Measurements from ENCODE around the gene VWC2L.

VWC2L gene

GRCh38 chr2:214410918-214411554 lies at the start of gene VWC2L:
TSS of gene VWC2L (plus strand) at chr2:214411054. CDS start at chr2:214414194, 3,140 bp downstream.
- DNase-seq = peak; percentile 68

GRCh38 chr2:214361116-214361515 lies 49.7 kb upstream of the VWC2L start:
- no peak for DNase-seq

DNA sequence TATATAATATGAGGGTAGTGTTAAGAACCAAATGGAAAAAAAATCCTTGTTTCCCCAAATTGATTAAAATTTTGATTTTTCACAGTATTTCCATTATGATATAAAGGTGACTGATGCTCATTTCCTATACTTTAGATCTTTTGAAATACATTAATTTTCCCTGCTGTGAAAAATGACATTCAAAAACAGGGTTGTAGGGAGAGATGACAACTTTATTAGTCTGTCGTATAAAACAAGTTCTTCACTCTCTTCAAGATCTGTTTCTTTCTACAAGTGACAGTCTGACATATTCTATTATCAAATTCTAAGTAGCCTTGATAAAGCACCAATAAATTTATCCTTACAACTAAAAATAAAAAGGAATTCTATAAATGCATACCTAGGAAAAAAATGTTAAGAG lies 45.3 kb upstream of the VWC2L start:
- DNase-seq = no peak

GRCh38 chr2:214367171-214367570 lies 43.7 kb upstream of the VWC2L start:
- DNase-seq = no peak

- no peak for DNase-seq
Observed at GRCh38 chr2:214376618-214377285, 34.1 kb upstream of the VWC2L start.

GRCh38 chr2:214377286-214377624 lies 33.6 kb upstream of the VWC2L start:
- DNase-seq = no peak

DNA sequence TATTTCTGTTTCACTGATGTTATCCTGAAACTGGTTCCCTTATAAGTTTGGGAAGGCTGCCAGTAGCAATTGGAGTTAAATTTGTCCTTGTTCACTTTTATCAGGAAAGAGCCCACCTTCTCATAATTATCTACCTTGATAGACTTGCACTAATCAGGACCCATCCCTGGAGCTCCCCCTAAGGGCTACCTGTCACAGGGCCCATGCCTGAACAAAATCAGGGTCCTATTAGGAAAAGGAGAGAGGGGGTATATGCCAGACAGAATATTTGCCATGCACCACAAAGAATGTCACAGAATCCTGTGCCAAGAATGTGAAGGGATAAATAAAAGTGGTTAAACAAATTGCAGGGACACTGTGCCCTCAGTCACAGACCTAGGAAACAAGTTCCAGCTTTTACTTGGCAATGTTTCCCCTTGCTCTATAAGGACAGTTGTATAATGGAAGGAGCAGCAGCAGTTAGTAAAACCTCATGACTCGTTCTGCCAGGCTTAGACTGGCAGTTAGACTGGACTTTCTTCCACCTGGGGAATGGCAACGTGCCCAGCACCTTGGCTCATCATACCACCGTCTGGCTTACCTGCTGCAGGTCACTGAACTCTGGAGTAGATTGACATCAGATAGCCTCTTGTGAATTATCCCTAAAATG lies 32.3 kb upstream of the VWC2L start:
- no peak for DNase-seq

GRCh38 chr2:214379227-214379626 lies 31.6 kb upstream of the VWC2L start:
- DNase-seq = no peak

GRCh38 chr2:214380681-214381080 lies 30.2 kb upstream of the VWC2L start:
- no peak for DNase-seq

DNA sequence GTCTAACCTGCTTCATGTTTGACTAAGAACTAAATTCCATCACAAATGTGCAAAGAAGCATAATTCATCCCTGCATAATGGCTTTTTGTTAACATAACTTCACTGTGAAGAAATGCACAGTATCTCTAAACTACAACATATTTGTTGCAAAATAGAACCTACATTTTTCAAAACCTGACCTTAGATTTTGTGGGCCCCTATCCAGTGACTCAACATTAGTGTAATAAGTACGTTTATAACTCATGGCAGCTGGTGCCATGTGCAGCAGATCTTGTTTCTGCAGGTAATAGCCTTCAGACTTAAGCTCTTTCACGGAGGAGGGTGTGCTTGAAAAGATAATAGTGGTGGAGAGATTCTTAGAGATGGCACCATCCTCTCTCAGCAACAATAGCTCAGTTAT lies 28.6 kb upstream of the VWC2L start:
- no peak for DNase-seq

GRCh38 chr2:214386720-214387119 lies 24.1 kb upstream of the VWC2L start:
- no peak for DNase-seq

DNA sequence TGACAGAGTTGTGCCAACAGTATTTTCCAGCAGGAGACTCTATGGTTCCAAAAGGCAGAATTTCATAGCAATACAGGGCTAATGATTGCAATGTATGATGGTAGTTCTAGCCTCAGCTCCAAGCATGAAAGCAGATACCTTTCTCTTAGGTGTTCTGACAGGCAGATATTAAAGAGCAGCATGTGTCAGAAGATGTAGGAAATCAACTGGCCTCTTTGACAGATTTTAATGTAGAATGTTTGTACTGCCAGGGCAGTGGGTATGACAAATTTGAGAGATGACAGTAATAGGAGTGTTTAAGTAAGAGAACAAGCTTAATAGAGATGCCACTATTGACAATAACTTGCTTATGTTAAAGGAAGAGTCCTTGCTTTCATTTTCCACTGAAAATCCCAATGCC lies 21.5 kb upstream of the VWC2L start:
- no peak for DNase-seq

GRCh38 chr2:214393796-214394195 lies 17.1 kb upstream of the VWC2L start:
- no peak for DNase-seq

DNA sequence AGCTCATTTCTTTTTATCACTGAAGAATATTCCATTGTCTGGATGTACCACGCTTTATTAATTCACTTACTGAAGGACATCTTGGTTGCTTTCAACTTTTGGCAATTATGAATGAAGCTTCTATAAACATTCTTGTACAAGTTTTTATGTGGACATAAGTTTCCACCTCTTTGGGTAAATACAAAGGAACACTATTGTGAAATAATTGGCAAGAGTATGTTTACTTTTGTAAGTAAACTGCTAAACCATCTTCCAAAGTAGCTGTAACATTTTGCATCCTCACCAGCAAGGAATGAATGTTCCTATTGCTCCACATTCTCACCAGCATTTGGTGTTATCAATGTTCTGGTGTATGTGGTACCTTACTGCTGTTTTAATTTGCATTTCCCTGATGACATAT lies 15.8 kb upstream of the VWC2L start:
- no peak for DNase-seq

GRCh38 chr2:214401580-214401979 lies 9.3 kb upstream of the VWC2L start:
- no peak for DNase-seq

GRCh38 chr2:214410128-214410775 lies 602 bp upstream of the VWC2L start:
- DNase-seq = no peak

DNA sequence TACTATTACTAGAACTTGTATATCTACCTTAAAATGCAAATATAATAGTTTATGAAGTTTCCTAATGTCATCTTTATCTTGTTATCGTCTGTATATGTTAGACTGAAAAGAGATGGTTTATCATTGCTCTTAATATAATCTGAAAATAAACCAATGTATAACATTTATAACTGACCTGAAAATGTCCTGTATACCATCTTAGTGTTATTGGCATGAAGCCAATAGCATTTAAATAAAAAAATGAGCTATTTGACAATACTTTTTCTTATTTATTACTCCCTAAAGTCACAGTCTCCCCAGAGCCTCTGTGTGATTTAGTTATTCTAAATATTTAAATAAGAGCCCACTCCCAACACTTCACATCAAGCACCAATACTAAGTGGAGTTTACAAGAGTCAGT lies 1.8 kb downstream of the VWC2L start:
- no peak for DNase-seq

DNA sequence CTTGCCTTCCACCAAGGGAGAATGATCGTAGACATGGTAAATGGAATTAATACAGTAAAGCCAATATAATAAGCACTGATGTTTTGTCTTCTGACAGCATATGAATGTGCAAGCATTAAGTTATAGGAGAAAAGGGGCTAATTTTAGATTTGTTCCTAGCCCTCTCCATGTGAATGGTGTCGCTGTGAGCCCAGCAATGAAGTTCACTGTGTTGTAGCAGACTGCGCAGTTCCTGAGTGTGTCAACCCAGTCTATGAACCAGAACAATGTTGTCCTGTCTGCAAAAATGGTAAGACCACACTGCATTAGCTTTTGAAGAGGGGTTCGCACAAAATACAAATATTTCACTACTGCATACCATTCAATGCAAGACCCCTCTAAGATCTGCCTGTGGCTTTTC lies 25.6 kb downstream of the VWC2L start:
- no peak for DNase-seq

GRCh38 chr2:214450118-214450894 lies 39.5 kb downstream of the VWC2L start:
- no peak for DNase-seq

GRCh38 chr2:214451516-214452275 lies 40.8 kb downstream of the VWC2L start:
- no peak for DNase-seq

DNA sequence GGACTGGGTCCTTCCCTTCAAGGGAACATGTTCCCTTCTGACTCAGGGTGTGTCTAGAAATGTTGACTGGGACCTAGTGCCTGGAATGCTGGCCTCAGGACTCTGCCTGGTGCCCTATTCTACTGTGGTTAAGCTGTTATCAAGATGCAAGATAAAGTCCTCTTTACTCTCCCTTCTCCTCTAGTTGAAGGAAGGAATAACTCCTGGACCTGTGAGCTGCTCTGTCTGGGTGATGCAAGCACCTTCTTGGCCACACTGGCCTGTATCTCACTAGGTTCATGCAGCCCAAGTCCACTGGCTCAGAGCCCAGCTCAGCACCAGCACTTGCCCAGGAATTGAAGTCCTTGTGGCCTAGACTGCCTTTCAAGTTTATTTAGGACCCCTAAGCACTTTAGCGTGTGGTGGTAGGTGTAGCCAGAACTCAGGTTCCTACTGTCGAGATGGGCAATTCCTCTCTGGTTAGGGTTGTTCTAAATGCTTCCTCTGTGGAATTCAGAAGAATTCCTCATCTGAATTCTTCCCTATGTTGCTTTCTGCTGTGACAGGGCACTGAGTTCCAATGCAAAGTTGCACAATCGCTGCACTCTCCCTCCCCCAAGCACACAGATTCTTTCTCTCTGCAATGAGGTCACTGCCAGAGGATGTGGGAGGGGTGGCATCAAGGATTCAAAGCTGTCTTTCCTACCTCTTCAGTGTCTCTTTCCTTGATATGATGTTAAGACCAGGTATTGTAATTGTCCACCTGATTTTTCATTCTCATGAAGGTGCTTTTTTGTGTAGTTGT lies 54.7 kb downstream of the VWC2L start:
- peak; percentile 2 for DNase-seq

- no peak for DNase-seq
Observed at GRCh38 chr2:214469728-214470127, 58.9 kb downstream of the VWC2L start.

Data from OCI-M1 (cell line).